Activated CD8-positive, alpha-beta memory T cell treated with anti-CD3 and anti-CD28 coated beads, Interleukin-2, amount 50 U/mL, for 4 hours (primary cell): ENCODE results near the gene RPS6KA2.

Experiments
- DNase-seq: peaks from one replicate; pipeline ENCODE4 v3.0.0-alpha.2; 2020

Gene RPS6KA2

DNA sequence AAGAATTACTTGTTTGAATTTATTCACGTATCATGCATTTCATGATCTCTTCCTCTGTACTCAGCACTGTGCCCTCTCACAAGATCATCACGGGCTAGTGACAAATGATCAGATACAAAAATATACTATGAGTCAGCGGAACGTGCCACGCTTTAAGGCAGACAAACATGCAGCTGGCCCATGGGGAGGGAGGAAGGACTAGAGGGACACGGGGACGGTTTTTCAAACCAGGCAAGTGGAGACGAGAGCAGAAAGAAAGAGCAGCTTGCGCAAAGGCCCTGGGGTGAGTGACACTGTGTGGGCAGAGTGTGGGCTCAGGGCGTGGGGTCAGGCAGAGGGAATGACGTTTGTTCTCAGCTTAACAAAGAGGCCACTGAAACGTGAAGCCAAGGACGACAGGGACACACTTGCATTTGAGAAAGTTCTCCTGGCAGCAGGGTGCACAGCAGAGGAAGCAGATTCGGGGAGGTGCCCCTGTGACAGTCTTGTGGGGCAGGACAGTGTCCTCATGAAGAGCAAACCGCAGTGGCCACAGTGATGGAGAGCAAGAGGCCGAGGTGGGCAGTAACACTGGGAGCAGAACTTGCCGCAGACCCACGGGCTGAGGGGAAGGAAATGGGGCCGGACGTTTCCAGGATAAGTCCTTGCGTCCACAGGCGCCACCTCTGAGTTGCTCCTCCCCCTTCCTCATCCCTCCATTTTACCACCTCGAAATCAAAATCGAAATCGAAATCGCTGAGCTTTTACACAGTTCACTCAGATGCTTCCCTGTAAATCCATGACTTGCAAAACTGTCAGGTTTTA lies 6.9 kb upstream of the RPS6KA2 start:
- no peak for DNase-seq

DNA sequence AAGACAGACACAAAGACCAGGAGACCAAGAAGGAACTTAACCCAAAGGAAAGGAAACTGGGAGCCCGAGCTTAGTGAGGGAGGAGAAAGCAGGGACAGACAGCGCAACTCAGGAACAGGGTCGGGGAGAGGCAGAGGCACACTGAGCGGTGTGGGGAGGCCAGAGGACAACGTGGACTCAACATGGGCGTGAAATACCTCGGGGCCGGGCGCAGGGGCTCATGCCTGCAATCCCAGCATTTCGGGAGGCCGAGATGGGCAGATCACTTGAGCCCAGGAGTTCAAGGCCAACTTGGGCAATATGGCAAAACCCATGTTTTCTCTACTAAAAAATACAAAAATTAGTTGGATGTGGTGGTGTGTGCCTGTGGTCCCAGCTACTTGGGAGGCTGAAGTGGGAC lies 5.7 kb upstream of the RPS6KA2 start:
- DNase-seq, result no peak

DNA sequence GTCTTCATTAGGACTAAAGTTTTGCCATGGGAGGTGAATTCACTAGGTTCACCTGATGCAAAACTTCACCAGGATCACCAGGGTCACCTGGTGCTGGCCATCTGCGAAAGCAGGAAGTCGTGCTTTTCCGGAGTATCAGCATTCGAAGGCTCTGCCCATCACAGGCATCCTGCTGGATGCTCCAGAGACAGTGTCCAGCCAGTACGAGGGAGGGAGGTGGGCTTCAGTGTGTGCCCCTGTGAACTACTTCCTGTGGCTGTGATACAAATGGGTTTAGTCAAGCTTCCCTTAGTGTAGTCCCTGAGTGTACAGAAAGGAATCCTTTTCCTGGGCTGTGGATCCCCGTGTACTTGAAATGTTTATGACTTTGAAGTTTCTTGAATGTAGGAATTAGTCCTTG lies 3.4 kb upstream of the RPS6KA2 start:
- DNase-seq, result no peak

DNA sequence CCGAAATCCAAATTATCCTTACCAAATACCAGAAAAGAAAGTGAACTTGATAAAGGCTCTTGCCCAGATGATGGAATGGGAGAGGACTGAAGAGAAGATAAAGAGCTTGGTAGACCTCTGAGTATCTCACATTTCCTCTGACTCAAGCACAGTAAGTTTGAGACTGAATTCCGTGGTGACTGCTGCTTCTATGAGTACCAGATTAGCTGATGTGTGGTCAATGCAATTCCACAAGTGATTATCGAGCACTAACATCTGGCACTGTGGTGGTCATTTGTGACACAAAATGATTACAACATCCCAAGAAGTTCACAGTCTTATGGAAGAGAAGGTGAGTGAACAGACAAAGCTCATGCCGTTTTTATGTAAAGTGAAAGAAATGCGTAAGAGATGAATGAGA lies 2.6 kb upstream of the RPS6KA2 start:
- no peak for DNase-seq

DNA sequence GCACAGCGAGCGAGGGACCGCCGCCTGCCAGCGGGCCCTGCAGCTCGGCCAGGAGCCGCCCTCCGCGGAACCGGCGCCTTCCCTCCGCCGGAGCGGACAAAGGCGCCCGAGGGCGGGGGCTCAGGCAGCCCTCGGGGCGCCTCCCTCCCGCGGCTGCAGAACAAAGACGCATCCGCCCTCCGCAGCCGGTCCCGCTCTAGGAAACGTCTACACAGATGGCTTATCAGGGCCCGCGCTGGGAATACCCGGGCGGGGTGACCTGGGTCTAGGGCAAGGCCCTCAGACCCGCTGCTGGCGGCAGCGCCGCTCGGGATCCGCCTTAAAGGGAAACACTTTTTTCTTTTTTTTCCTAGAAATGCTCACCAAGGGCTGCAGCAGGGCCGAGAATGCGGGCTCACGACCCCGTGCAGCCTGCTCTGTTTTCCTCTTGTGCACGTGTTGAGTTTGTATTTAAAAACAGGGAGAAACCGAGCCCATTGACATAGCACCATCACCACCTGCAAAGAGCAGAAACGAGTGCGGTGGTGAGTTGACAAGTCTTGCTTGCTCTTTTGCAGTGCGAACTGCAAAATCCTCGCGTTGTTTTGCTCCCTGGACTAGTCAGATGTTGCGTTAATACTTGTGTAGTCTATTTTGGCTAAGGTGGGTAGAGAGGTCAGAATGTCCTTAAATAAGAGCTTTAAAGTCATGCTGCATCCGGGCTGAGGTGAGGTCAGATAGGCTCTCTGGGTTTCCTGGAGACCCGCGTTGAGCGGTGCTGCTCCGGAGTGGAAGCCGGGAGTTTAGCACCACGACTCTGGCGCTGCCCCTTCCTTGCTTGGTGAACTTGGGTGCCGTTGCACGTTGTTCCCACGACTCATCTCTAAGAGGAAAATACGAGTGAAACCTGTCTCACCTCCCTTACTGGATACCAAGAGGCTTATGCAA lies 1.1 kb upstream of the RPS6KA2 start:
- DNase-seq, result peak; percentile 46

DNA sequence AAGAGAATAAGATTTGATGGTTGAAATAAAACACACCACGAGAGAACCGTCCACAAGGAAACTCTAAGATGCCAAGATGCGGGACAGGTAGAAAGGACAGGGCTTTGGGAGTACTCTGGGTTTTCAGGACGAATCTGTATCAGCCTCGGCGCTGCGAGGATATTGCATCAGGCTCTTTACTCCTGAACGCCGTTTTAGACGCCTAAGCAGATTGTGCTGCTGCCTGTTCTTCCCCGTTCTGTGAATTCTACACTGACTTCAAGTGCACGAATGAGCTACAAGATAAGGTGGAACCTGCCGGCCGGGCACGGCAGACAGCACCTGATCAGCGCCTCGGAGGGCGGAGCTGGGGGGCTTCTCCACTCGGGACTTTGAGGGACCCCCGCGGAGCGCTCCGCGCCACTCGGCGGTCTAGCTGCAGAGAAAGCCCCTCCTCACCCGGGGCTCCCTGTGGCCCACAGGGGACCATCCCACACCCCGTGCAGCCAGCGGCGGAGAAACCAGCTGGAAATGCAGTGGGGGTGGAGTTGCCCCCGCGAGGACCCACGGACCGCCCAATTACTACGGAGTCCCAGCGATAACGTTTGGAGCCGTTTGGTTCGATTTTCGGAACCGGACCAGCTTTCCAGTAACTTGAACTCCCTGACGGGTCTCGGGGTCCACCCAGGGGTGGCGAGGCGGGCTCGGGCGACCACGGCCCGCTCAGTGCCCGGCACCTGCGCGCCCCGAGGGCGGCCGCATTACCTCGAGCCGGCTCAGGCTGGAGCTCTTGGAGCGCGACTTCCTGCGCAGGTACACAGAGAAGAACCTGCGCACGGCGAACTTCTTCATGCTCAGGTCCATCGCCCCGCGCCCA lies 646 bp downstream of the RPS6KA2 start:
- peak; percentile 28 for DNase-seq

DNA sequence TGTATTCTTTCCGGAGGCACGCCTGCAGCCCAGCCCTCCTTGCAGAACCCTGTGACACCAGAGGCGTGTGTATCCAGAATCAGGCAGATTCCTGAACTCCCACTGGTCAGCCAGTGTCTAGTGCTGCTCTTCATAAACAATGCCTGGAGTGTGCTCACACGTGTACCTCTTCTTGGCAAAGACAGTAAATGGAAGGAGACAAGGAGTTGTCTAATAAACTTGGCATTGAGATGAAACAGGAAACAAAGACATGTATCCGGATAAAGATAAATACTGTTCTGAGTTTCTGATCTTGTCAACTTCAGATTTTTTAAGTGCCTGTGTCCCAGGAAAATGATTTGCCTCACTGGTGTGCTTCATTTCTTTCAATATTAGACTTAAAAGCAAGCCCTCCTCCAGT lies 1.7 kb downstream of the RPS6KA2 start:
- no peak for DNase-seq

DNA sequence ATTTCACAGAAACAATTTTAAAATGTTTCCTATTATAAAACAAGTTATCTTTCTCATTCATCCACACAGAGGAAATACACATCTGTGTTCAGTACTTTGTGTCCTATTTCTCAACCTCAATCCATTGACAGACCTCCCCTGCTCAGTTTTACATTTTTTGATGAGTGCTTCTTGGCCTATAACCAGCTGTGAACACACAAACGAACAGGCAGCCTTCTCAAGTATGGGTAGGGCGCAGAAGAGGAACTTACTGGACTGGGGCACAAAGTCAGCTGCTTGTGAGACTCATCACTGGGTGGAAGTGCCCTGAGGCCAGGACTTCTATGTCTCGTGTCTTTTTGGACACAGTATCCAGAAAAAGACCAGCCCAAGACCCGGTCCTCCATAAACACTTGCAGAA lies 2.8 kb downstream of the RPS6KA2 start:
- DNase-seq, result no peak

DNA sequence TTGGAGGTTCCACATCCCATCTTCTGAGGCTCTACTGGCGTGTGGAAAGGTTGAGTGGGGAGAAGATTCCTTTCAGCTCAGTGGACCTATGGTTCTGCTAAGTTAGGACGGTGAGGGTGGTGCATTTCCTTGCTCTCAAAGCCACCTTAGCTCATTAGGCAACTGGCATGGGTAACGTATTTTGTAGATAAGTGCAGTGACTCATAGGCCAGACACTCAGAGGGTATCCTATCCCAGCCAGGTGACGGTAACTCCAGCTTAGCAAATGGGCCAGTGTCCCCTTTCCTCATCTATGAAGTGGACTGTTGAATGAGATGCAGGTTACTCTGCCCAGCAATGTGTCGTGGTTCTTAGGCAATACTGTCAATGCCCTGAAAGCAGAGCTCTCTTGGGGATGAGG lies 3.7 kb downstream of the RPS6KA2 start:
- DNase-seq, result no peak

DNA sequence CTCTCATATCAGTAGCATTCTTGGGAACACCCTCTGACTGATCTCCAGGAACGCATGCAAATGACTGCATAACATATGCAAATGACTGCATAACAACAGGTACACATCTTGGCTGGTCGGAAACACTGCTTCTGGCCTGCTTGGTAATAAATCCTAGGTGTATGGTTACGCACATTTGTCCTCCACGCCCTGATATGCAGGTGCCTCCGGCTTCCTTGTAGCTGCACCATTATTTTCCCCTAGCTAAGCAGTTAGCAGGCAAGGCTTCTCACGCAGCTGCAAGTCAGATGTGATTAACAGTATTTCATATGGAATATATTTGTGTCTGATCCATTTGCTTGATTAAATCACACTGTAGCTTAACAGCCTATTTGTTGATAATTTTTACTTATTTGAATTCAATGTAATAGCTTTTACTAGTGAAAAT lies 5.9 kb downstream of the RPS6KA2 start:
- no peak for DNase-seq

DNA sequence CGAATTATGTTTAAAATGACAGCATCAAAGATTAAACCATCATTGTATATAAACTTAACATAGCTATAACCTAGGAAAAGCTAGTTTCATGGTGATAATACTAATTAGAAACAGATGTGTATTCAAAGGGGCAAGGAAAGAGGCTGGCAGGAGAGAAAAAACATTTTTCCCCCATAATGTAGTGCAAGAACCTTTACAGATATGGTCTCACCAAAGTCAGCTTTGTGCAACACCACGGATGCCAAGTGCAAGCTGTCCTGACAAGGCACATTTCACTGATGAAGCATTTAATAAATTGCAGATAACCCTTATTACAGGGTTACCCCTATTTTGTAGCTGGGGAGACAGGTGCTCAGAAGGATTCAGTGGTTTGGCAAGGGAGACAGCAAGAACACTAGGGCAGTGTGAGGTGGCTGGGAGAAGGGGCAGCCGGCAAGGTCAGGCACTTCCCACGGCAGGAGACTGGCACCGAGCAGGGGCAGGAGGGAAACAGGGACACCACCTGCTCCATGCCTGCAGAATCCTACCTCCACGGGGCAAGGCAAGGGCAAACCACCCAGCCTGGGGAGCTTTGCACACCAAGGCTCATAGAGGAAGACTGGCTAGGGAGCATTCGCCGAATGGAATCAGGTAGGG lies 6.5 kb downstream of the RPS6KA2 start:
- no peak for DNase-seq

DNA sequence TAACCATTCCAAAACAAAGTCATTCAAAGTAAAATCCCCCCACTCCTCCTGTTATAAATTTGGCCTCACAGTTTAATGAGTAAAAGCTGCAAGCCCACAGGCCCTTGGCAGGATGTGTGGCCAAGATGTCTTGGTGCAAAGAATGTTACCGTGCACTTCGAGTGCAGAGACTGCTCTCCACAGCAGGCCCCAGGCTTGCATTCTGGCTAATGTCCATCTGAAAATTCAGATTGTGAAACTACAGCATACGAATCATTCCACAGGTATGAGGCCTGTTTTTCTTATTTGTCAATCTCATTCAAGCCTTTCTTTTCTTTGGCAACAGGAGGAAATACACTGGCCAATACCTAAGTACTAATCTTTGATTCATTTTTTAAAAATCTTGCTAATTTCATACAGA lies 7.1 kb downstream of the RPS6KA2 start:
- no peak for DNase-seq

DNA sequence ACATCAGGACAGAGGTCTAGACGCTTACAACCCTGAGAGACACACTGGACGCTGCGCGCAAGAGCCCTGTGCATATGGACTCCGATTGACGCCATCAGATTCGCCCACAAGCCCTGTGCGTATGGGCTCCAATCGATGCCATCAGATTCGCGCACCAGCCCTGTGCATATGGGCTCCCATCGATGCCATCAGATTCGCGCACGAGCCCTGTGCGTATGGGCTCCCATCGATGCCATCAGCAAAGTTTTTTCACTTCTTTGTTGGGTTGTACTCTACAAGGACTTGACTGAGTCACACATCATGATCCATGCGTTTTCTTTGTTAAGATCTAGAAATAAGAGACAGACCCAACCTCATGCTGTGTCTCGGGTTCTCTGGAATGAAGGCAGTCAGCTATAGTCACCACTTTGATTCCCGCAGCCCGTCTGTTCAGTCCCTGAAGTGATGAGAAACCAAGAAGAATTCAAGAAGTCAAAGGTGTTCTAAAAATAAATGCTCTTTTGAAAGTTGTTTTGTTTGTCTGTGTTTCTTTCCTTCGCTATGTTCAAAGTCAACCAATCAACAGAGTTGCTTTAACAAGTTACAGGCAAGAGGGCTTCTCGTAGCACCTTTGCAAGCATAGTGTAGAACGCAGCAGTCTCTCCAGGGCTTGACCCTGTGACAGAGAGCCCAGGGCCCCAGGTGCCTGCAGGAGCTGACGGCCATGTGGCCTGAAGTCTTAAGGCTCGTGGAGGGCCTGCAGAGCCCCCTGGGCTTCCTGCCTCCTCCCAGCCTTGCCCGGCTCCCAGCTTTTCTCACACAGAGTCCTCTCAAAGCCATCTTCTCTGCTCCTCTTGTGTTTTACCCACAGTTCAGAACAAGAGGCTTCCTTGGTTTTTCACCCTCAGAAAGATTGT lies 7.9 kb downstream of the RPS6KA2 start:
- no peak for DNase-seq

DNA sequence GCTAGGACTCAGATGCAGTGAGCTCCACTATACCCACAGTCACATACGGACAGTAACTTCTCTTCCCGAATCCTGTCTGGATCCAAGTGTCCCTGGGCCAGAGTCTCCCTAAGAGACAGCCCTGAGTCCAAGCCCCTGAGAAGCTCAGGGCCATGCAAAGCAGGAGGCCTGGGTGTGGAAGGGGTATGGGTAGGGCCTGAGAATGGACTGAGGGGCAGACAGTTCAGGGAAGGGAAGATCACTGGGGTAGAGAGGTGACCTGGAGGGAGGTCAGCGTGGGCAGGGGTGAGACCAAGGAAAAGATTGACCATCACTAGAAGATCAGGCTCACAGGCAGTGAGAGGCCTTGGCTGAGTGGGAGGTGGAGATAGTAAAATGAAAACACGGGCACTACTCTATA lies 8.8 kb downstream of the RPS6KA2 start:
- no peak for DNase-seq

DNA sequence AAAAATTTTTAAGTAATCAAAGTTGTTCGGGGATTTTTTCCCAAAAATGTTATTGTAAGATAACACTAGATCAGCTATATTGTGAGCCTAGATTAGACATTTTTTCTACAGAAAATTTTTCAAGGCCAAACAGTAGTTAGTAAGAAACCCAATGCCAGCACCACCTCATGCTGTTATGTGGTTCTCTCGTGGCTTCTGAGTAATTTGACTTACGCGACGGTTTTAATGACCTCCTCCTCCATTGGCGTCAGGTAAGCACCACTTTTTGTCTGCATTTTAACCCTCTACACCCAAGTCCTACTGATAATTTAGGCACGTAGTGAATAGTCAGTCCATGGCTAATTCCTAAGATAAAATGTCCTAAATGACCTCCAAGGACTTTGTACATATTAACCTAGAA lies 9.7 kb downstream of the RPS6KA2 start:
- no peak for DNase-seq

DNA sequence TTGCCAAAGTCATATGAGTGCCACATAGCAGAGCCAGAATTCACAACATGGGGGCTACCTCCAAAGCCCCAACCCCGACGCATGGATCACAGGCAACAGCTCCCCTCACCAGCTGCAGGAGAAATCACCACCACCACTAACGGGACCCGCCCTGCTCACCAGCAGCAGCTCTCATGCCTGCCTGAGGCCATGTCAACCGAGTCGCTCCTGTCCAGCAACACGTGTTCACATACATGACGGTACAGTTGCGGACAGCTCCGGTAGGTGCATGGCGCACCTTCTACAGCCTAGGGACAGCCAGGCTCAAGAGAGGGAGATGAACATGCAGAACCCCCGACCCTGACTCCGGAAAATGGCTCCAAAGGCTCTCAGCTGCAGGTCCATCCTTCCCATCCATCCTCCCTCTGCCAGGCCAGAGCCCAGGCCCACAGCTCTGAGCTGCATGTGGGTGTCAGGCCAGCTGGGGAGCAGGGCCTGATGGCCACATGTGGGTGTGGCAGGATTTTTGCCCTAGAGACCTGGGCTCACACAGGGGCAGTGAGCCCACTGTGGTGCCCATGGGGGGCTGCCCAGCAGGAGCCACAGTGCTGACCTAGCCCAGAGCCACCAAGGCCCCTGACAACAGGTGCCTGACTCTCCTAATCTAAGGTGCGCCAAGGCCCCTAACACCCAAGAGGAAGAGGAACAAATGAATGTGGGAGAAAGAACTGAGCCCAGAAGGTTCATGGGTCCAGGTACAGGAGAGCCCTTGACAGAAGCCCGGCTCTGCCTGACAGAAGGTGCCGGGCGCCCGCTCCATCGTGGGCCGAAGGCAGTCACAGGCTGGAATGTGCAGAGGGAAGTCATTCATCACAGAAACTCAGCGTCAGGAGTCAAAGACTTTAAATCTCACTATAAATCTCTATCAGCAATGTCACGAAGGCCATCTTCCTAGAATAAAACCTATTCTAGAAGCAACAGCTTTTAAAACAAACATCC lies 10.5 kb downstream of the RPS6KA2 start:
- no peak for DNase-seq

DNA sequence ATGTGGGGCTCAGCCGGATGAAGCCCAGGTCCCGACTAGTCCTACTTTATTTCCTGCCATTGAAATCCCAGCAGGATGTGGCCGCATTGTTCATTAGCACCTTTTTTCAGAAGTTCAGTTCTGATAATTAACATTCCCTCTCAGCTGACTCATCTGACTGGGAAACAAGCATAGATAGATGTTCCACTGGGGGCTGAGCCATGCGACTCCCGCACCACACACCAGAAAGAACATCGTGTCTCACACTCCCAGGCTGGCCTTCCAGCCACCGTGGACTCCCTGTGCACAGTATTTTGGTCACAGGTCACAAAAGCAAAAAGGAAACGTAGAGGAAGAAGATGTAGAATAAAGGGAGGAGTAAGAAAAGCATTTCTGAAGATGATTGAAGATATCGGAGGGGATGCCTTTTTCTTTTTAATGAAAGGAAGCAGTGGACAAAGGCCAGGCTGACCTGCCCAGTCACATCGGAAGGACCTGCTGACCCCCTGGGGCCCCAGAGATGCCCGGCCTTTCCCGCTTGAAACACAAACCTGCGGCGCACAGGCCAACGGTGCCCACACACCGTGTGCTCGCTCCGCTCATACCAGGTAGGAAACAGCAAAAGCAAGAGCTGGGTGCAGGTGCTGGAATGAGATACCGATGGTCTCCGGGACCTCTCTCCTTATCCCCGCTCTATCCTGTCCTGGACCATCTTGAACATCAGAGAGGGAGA lies 11.8 kb downstream of the RPS6KA2 start:
- DNase-seq, result no peak

DNA sequence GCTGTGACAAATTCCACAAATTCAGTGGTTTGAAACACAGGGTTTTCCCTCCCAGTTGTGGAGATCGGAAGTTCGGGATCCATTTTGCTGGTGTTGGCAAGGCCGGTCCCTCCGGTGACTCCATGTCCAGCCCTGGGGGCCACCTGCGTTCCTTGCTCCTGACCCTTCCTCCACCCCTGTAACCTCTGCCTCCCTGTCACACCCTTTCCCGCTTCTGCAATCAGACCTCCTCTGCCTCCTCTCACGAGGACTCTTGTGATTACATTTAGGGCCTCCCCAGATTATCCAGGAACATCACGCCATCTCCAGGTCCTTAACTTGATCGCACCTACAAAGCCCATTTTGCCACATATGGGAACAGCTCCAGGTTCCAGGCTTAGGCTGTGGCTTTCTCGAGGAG lies 12.5 kb downstream of the RPS6KA2 start:
- no peak for DNase-seq

DNA sequence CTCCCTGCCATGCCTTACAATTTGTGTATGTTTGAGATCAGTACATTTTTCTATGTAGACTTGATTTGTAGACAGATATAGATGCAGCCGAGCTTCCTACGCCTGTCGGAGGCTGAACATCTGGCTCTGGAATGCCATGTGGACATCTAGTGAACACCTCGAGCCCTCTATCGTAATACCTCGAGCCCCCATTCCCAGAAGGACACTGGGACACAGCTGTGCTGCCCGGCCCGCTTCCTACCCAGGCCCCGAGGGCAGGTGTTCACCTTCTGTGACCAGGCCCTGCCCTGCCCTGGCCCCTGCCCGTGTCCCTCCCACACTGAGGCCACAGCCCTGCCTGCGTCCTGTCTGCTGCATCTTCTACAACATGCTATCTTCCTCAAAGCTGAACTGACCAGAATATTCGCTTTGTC lies 12.9 kb downstream of the RPS6KA2 start:
- DNase-seq, result no peak

DNA sequence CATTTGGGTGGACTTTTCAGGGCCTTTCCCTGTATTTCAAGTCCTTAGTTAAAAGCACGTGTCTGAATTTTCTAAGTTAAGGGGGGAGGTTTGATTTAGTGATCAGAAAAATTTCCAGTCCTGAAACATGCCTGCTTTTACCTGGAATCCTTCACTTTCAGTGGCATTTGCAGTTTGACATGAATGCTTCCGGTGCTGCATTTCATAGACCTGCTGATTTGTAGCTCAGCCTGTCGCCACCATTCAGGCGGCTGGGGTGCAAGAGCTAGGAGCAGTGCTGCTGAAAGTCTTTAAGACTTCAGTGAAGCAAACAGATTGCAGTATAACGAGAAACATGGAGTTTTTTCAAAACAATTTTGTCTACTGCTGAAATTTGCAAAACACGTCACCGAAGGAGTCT lies 14.0 kb downstream of the RPS6KA2 start:
- no peak for DNase-seq
